Left lung (tissue), 10 donors: ENCODE results near the gene CTCF. TPM values are rescaled to one million over a fixed set of nuclear protein-coding genes. Genes with fewer than 3 reads are reported as not detected.
A peak's percentile ranks its signal among the peaks of the same experiment; 100 is the strongest.

Source experiments
- ATAC-seq: fragments of 200-7000 bp; cut with Tn5 transposase; one replicate; pipeline ENCODE4 v1.9.1; 2020; ENCODE audit warnings: moderate library complexity
- DNase-seq, 4 donors: peaks; one replicate each; pipeline ENCODE4 v3.0.0-alpha.2; 2013 to 2020
- H3K27ac ChIP-seq, 2 donors: fragments of 200-600 bp; sonication (generic) in 1 of 2; one replicate each; pipeline versions ENCODE4 v1.5.0 to v1.8.0; 2020 to 2021
- H3K27me3 ChIP-seq, 2 donors: fragments of 200-600 bp; sonication (generic) in 1 of 2; one replicate each; pipeline versions ENCODE4 v1.5.0 to v1.8.0; 2020 to 2021
- H3K36me3 ChIP-seq, 2 donors: fragments of 200-600 bp; sonication (generic) in 1 of 2; one replicate each; pipeline versions ENCODE4 v1.5.0 to v1.8.0; 2020 to 2021
- H3K4me1 ChIP-seq, 2 donors: fragments of 200-600 bp; one replicate each; pipeline ENCODE4 v1.8.0; 2021
- H3K4me3 ChIP-seq, 2 donors: fragments of 200-600 bp; sonication (generic) in 1 of 2; one replicate each; pipeline versions ENCODE4 v1.5.0 to v1.8.0; 2020 to 2021; ENCODE audit warnings: mild to moderate bottlenecking in 1 of 2
- H3K9me3 ChIP-seq, 2 donors: fragments of 200-600 bp; sonication (generic) in 1 of 2; one replicate each; pipeline versions ENCODE4 v1.5.0 to v1.8.0; 2020 to 2021
- CTCF ChIP-seq, 2 donors: fragments of 200-600 bp; sonication (generic) in 1 of 2; IDR thresholded peaks; one replicate each; pipeline versions ENCODE4 v1.5.0 to v1.8.0; 2021; ENCODE audit warnings: antibody characterized with exemption in 2 of 2
- intact Hi-C, 2 donors: fragments of 100-400 bp; cut with DNase I; formaldehyde crosslinking; loops; one replicate each; pipeline versions ENCODE4 v1.11.2 to v1.14.2; 2022
- polyA plus RNA-seq, 6 donors: library from polyadenylated mRNA; unstranded; fragments of 120-200 nt; gene quantifications; one replicate each; pipeline ENCODE4 v1.2.1, GENCODE V29; 2013; ENCODE audit not compliant: insufficient read length in 6 of 6
- total RNA-seq, 2 donors: library from RNA; stranded (reverse); fragmentation: NEBNext Ultra II Directional; extraction: Animal tissue kit (Norgen Biotek cat#: 25700); gene quantifications; one replicate each; pipeline ENCODE4 v1.2.1, GENCODE V29; 2021
- donor health status: DM: no; HTN: yes; CAD: no.
- donor health status: DM: no; HTN: no; CAD: no.

CTCF gene
- total and polyA plus RNA-seq, 8 donors: 27.8 to 80.2 (median 73.4) TPM

- Histone ChIP-seq H3K4me3 (no peak overlapping the region), H3K27ac (no peak overlapping the region), H3K4me1 (peaks cover 28 to 49% of the 10 kb centered on the region in 2 donors), H3K27me3 (no peaks in the 10 kb centered on the region), H3K9me3 (no peaks in the 10 kb centered on the region), H3K36me3 (peaks cover 0 to 11% of the 10 kb centered on the region in 2 donors)
- ATAC-seq (no peak), DNase-seq (peak in 1 of 4 donors; percentile 73)
- intact Hi-C loops: no loop called here
- TF ChIP-seq CTCF (IDR thresholded peaks at IDR 0.05): peak in 1 of 2 donors; percentile 31
Observed at GRCh38 chr16:67663151-67663876, 101.0 kb downstream of the CTCF start.

GRCh38 chr16:67663877-67664222 is 101.5 kb downstream of the CTCF start:
- ATAC-seq (no peak), DNase-seq (no peak)
- no peaks in the 10 kb centered on the region for H3K9me3 ChIP-seq
- intact Hi-C loops: no loop called here
- no peak for TF ChIP-seq CTCF (IDR thresholded peaks at IDR 0.05)
- H3K36me3 ChIP-seq: peaks cover 0 to 11% of the 10 kb centered on the region in 2 donors
- no peak overlapping the region for H3K4me3 ChIP-seq
- H3K27ac ChIP-seq: no peak overlapping the region
- H3K4me1 ChIP-seq: peaks cover 28 to 51% of the 10 kb centered on the region in 2 donors
- no peaks in the 10 kb centered on the region for H3K27me3 ChIP-seq

GRCh38 chr16:67664258-67664657 is 101.9 kb downstream of the CTCF start:
- ATAC-seq: no peak

GRCh38 chr16:67664871-67665270 is 102.5 kb downstream of the CTCF start:
- no peak for DNase-seq
- H3K36me3 ChIP-seq: peaks cover 0 to 11% of the 10 kb centered on the region in 2 donors
- H3K4me3 ChIP-seq: no peak overlapping the region
- no peaks in the 10 kb centered on the region for H3K27me3 ChIP-seq
- no peaks in the 10 kb centered on the region for H3K9me3 ChIP-seq
- intact Hi-C loops: loop anchor here in 1 of 2 donors (5.0 kb wide), 1 partner anchor 103 kb away; the partner anchor contains the start of gene CTCF
- no peak for ATAC-seq
- no peak overlapping the region for H3K27ac ChIP-seq
- no peak for TF ChIP-seq CTCF (IDR thresholded peaks at IDR 0.05)
- peaks cover 20 to 45% of the 10 kb centered on the region in 2 donors for H3K4me1 ChIP-seq

More at GRCh38 chr16:67664258-67664657, 101.9 kb downstream of the CTCF start:
- no peak for TF ChIP-seq CTCF (IDR thresholded peaks at IDR 0.05)
- no peaks in the 10 kb centered on the region for H3K27me3 ChIP-seq
- no peaks in the 10 kb centered on the region for H3K9me3 ChIP-seq
- H3K4me3 ChIP-seq: no peak overlapping the region
- no peak for DNase-seq
- intact Hi-C loops: no loop called here
- H3K4me1 ChIP-seq: peaks cover 24 to 51% of the 10 kb centered on the region in 2 donors
- no peak overlapping the region for H3K27ac ChIP-seq
- peaks cover 0 to 11% of the 10 kb centered on the region in 2 donors for H3K36me3 ChIP-seq

- TF ChIP-seq CTCF (IDR thresholded peaks at IDR 0.05): no peak
- Histone ChIP-seq H3K4me1 (peaks cover 20 to 45% of the 10 kb centered on the region in 2 donors), H3K27ac (peak overlapping the region in 1 of 2 donors; percentile 91), H3K27me3 (no peaks in the 10 kb centered on the region), H3K36me3 (peaks cover 0 to 11% of the 10 kb centered on the region in 2 donors), H3K9me3 (no peaks in the 10 kb centered on the region), H3K4me3 (peak overlapping the region; percentile 79 to 86)
- no peak for ATAC-seq
- DNase-seq: no peak
- intact Hi-C loops: loop anchor here in 1 of 2 donors (5.0 kb wide), 1 partner anchor 103 kb away; the partner anchor contains the start of gene CTCF
Observed at GRCh38 chr16:67665598-67665997, 103.3 kb downstream of the CTCF start.
